ENCODE measurements around the gene TNS4.

TNS4 gene

DNA sequence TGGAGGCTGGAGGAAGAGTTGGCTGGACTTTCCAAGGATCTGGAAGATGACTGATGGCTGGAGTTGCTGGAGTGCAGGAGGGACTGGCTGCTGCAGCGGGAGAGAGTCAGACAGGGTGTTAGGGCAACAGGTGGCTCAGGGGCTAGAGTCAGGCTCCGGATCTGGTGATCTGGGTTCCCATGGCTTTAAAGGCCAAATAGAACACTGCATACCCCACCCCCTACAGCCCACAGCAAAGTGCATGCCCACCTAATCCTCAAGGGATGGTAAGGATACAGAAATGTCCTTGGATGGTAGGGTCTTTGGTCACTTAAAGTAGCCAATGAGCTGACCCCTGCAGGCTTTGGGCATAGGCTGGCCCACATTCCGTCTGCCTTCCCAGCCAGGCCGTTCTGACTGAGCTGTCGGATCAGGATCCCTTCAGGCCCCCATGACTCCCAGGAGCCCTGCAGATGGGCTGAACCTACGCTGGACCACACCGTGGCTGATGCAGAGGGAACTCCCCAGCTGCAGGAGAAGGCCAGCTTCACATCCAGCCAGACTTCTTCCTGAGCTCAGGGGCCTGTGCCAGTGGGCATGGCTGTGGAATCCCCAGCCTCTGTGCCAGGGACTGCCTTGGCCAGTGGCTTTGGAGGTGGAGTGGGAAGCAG, 13.9 kb downstream of the TNS4 start:
- no peak for DNase-seq

DNA sequence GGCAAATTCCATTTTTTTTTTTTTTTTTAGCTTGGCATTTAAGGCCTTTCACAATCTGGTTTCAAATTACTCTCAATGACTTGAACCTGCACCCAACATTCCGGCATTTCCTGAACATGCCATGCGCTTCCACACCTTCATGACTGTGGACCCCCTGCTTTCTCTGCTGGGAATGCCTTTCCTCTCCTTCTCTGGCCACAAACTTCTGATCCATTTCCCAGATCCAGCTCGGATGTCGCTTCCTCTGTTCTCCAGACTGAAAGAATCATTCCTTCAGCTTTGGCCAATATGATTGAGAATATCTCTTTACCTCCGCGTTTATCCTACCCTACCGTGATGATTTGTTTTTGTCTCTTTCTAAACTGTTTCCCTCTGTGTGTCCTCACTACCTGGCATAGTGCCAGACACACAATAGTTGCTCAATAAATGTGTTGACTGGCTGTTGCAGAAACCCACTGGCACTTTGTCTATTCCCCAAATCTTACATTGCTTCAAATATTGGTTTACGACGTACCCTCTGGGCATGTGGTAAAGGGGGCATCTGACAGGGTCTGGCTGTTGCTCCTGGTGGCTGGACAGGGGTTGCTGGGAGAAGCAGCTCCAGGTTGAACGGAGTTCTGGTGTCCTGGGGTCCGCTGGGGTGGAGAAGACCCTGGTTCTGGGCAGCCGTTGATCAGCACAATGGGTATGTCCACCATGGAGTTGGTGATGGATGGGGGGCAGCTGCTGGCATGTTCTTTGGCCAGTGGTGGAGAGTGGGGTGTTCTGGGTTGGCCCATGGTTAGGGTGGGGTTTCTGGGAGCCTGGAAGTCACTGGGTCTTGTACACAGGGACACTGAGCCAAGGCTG, 14.7 kb downstream of the TNS4 start:
- peak; percentile 67 for DNase-seq

DNA sequence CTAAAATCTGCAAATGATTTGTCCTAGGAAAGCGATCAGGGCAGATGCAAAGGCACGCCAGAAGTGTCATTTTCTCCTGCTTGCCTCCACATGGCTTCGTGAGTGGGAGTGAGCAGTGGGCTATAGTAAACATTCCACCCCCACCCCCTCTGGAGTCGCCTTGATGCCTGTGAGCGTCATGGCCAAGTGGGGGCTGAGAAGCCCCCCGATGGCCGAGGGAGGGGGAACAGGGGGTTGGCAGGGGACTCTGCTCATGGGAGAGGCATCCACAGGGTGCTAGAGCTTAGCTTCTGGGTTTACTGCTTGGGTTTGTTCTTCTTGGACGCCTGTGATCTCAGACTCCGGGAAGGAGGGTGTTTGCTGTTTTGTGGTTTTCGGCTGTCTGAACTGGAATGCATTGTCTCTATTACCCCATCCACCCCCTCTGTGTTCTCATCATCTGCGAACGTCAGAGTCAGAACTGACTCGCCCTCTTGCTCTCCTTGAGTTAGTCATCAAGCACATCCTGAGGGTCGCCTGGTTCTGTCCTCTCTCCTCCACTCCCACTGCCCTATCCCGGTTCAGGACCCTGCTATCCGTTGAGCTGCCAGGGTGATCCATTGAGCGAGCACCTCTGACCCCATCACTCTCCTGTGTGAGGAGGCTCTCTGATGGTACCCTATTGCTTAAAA, 15.4 kb downstream of the TNS4 start:
- DNase-seq: peak; percentile 99

DNA sequence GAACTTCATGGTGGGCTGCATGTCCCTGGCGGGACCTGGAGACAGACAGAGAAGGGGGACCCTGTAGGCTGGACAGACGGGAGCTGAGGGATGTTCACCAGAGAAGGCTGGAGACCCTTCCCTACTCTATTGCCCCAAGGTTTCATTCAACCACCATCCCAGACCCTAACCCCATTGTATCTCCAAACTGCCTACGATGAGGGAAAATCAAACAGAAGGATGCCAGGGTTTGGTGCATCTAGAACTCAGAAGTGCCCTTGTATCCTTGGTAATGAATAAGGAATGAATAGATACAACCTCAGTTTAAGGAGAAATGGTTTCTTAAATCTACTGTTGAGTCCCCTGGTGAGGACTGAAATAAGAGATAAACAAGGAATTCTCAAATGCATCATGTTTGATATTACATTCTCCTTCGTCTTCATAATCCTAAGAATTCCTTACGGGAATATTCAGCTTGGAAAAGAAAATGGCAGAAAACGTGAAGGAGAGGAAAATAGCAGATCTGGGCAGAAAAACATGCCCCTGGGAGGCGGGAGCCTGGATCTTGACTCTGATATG, 16.4 kb downstream of the TNS4 start:
- no peak for DNase-seq

DNA sequence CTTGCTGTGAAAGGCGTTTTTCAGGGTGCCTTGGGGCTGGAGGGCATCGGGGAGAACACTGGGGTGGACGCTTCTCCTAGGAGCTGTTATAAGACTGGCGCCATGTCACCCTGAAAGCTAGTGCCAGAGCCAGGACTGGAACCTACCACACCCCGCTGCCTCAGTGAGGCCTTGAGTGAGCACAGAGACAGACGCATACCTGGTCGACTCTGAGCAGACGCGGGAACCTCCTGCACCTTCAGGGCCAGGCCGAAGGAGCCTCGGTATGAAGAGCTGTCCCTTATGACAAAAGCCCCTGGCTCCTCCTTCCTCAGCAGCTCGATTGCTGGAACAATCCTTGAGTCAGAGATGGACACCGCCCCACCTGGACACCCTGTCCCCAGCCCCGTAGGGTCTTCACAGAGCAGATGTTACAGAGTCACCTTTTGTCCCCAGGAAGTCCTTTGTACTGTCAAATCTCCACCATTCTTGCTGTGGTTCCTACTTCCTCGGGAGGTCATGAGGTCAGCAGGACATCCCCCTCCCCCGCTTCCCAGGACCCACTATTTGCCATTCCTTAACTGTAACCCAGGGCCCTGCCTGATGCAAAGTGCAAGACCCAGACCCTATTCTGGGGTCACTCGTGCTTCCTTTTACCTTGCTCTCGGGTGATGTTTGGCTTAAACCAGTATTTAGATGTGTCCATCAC, 17.0 kb downstream of the TNS4 start:
- DNase-seq: no peak

DNA sequence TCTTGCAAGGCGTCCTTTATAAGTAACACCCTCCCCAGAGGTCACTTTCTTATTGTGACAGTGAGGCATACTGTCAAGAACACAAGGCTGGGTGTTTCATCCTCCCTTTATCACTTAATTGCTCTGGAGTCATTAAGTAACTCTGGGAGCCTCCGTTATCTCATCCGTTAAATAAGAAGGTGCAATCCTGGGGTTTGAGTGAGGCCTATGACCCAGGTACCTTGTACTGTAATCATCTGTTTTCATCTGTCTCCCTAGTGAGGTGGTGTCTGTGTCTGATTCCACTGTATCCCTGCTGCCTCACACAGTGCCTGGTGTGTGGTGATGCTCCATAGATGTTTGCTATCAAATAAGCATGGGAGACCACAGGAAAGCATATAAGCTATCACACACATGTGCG, 17.7 kb downstream of the TNS4 start:
- DNase-seq: no peak

DNA sequence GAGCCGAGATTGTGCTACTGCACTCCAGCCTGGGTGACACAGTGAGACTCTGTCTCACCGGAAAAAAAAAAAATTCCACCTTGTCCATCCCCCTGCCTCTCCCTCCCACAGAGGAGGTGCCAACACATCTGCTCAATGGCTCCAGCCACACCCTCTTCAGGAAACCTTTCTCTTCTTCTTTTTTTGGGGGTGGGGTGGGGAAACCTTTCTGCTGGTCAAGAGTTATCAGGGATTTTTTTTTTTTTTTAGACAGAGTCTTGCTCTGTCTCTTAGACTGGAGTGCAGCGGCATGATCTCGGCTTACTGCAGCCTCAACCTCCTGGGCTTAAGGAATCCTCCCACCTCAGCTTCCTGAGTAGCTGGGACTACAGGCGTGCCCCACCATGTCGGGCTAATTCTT, 18.7 kb downstream of the TNS4 start:
- no peak for DNase-seq

DNA sequence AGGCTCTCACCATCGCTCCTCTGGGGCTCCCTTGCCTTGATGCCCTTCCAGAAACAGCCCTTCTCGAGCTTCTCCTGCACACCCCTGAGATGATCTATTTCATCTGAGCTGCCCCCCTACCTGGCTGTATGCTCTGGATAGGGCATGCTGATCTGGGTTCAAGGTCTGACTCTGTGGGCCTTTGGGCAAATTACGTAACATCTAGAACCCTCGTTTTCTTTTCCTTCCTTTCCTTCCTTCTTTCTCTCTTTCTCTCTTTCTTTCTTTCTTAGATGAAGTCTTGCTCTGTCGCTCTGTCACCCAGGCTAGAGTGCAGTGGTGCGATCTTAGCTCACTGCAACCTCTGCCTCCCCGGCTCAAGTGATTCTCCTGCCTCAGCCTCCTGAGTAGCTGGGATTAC, 20.3 kb downstream of the TNS4 start:
- no peak for DNase-seq

DNA sequence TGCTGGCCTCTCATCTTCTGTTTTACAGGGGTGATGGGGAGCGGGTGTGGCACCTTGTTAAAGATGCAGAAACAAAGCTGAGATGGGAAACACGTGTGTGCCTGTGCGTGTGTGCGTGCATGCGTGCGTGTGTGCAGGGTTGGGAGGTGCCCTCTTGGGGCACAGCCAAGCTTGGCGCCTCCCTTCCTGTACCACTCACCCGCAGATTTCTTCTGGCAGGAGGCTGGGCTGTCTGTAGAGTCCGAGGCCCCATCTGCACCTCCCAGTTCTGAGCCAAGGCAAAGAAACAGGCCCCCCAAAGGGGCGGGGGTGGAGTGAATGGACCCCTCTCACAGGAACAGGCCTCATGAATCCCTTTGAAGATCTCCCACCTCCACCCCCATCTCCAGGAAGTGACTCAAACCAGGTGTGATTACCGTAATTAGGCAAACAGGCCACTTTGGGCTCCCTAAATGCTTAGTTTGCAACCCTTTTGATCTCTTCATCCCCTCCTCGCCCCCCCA, 20.9 kb downstream of the TNS4 start:
- DNase-seq: peak; percentile 20

DNA sequence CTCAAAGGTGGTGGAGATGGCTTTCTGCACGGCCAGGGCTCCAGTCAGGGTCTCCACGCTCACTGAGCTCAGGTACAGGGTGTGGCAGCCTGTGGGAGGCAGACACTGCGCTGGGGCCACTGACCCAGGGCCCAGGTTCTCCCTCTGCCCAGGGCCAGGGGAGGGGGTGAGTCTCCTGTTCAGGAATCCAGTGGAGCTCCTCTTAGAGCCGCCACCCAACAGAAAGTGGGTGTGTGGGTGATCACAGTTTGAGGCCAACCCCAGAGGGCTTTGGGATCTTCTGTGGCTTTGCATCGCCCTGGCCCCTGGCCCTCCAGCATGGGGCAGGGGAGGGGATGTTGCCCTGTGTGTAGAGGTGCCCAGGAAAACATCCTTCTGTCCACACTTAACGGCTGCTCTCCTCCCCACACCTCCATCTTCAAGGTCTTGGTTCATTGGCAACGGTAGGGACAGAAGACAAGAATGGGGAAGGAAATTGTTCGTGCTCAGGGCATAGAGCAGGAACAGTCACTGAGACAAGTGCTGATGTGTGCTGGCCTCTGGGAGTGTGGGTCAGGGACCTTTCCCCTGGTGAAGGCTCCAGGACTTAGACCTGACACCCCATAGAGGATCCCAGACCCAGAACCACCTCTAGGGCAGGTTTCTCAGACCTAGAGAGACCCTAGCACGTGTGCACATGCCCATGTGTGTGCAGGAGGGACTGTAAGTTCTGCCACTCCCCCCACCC, 21.5 kb downstream of the TNS4 start:
- no peak for DNase-seq

DNA sequence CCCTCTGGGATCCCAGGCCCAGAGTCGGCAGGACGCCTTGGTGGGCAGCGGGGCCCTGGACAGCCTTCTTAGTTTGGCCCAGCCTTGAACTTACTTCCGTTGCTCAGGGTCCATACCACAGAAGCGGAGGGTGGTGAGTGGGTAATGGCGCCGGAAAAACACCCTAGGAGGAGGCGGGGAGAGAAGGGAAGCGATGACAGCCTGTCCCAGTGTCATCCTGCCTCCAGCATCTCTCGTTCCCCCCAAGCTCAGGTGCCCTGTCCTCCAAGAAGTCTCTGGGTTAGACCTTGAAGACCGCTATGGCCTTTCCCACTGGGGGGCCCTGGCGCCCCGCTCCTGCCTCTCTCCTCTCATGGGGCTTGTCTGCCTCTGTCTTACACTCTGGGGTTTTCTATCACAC, 22.9 kb downstream of the TNS4 start:
- no peak for DNase-seq

DNA sequence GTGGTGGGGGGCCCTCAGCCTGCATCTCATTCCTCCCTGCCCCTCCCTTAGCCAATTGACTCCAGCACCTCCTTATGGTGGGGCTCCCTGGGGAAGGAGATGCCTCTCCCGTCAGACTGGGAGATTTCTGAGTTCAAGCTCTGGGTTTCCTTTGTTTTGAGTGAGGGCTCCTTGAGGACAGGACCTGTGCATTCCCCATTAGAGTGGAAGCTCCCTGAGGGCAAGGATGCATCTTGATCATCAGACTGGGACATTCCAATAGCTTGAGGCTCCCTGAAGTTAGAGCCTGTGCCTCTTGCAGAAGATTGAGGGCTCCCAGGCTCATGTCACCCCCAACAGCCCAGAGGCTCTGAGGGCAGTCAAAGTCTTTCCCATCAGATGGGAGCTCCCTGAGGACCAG, 23.6 kb downstream of the TNS4 start:
- no peak for DNase-seq

DNA sequence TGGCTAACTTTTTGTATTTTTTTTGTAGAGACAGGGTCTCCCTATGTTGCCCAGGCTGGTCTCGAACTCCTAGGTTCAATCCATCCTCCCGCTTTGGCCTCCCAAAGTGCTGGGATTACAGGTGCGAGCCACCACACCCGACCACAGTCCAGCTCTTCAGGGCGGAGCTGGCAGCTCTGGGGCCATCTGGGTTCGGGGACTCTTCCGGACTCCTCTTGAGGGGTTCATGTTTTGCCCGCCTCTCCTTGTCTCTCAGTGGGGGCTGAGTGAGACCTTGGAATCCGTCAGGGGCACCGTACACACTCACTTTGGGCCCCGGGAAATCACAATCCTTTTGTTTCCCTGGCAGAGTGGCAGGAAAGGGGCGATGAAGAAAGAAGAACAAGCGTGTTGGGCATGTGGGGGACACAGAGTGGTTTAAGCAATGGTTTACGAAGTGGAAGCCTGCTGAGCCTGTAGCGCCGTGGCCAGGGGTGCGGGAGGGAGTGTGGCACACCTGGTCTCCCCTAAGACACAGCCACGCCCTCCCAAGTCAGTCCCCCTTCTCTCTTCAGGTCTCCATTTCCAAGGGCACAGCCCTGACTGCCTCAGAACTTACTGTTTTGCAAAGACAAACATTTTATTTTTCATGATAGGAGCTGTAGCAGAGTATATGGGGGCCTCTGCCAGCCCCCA, 26.1 kb downstream of the TNS4 start:
- DNase-seq: no peak

DNA sequence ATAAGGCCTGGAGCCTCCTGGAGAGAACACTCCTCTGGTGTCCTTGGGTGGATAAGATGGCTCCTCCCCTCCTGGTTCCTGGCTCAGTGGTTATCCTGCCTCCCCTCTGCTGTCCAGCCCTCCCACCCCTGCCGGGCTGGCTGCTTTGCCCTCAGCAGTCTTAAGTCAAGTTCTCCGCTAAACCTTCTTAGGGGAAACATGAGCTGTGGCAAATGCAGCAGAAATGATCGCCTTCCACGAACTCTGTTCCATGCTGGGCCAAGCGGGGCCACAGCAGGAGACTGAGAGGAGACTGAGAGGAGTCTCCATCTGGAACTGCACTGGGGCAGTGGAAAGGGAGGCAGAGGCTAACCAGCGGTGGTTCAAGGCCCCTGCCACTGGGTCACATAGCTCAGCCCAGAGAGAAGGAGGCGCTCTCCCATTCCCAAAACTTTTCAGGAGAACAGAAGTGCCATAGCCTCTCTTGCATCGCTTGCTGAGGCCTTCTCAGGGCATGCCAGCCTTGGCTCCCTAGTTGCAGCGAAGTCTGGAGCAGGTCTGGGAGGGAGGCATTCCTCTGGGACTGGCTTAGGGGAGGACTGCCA, 26.9 kb downstream of the TNS4 start:
- no peak for DNase-seq

DNA sequence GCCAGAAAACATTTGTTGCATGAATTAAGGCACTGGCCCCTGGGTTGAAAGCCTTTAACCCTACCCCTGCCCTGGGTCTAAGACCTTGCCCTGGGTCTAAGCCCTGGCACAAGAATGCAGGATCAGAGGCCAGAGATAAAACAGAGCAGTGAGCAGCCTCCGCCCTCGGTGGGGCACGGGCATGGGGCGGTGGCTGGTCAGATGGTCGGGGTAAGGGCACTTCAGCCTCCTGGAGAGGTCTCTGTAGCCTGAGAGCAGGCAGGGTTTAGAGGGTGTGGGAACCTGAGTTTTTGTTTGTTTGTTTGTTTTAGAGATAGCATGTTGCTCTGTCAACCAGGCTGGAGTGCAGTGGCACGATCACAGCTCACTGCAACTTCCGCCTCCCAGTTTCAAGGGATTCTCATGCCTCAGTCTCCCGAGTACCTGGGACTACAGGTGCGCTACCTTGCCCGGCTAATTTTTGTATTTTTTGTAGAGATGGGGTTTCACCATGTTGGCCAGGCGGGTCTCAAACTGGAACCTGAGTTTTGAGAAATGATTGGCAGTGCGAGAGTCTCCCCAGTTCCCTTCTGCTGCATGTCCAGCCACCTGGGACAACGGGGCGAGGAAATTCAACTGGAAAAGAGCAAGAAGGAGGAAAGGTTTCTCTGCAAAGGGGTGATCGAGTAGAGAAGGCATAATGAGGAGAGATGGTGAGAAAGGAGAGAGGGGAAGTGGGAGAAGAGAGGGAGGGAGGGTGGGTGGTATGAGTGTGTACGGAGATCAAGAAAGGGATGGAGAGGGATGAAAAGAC, 27.7 kb downstream of the TNS4 start:
- no peak for DNase-seq

DNA sequence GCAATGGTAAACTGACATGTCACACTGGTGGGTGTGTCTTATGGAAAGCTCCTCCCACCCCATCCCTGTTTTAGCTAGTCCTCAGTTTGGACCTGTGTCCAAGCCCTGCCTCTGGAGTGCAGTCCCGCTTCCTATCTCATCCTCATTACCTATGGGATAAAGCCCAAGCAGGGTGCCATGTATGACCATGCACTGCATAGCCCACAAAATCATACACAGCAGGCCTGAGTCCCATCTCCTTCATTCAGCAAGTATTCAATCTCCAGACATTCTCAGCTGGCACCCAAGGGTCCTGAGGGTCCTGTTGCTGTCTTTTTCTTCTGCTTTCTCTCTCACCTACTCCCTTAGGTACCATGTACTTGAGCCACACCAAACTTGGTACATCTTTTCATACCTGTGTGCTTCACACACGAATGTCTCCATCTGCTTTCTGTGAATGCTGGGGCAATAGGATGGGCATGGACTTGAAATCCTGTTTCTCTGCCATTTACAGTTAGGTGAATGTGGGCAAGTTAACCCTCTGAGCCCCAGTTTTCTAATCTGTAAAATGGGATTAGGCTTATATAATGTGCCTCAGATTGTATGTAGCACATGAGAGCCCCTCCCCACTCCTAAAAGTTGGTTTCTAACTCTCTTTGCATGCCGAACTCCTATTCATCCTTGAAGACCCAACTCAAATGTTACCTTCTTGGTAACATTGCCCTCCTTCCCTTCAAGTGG, 28.5 kb downstream of the TNS4 start:
- no peak for DNase-seq

DNA sequence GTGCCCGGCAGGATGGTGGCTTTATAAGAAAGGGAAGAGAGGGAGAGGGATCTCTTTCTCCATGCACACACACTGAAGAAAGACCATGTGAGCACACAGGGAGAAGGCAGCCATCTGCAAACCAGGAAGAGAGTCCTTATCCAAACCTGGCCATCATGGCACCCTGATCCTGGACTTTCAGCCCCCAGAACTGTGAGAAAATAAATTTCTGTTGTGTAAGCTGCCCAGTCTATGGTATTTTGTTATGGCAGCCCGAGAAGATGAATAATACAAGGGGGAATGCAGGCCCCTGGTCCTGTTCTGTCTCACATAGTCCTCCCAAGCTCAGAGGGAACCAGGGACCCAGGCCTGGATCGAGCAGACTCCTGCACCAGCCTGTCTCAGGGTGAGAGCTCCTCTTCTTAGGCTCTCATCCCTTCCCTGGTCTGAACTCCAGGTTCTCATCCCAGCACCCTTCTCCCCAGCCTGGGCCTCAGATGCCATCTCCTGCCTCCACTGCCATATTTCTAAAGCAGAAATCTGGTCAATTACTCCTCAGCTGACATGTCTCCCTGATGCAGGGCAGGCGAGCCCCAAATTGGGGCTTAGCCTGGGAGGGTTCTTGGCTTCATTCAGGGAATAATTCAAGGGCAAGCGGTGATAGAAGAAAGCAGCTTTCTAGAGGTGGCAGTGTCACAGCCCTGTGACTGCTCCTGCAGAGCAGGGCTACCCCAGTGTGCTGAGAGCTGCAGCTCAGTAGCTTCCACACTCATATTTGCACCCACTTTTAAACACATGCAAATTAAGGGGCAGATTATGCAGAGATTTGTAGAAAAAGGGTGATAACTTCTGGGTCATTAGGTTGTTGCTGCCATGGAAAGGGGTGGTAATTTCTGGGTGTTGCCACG, 29.3 kb downstream of the TNS4 start:
- DNase-seq: no peak

All from kidney glomerular epithelial cell (primary cell).